Motor neuron (in vitro differentiated cells): Measurements from ENCODE around the gene MPV17L2. TPM values are rescaled to one million over a fixed set of nuclear protein-coding genes. Genes with fewer than 3 reads are reported as not detected.
A peak's percentile ranks its signal among the peaks of the same experiment; 100 is the strongest.

ENCODE experiments used
- ATAC-seq, 8 experiments: fragments of 200-7000 bp; cut with Tn5 transposase; replicated peaks in 6 of 8; 2 replicates each; pipeline ENCODE4 v1.8.0; 2021; ENCODE audit warnings: mild to moderate bottlenecking in 8 of 8, moderate library complexity in 8 of 8
- H3K27ac ChIP-seq, 2 donors: fragments of 250-450 bp; sonication (Bioruptor Pico); 2 replicates each; pipeline ENCODE4 v1.9.0; 2021; ENCODE audit warnings: antibody characterized with exemption in 2 of 2, mild to moderate bottlenecking in 2 of 2, moderate library complexity in 1 of 2
- H3K4me1 ChIP-seq, 2 donors: fragments of 250-450 bp; sonication (Bioruptor Pico); replicated peaks in 1 of 2; 2 replicates each; pipeline ENCODE4 v1.6.1; 2021; ENCODE audit warnings: antibody characterized with exemption in 2 of 2, mild to moderate bottlenecking in 2 of 2, moderate library complexity in 1 of 2
- H3K4me3 ChIP-seq, 5 donors: fragments of 250-450 bp; sonication (Bioruptor Pico); 2 replicates each; pipeline ENCODE4 v1.9.0; 2021; ENCODE audit warnings: antibody characterized with exemption in 5 of 5, mild to moderate bottlenecking in 5 of 5, moderate library complexity in 4 of 5
- WGBS, 10 experiments: fragments of 450-650 bp; shearing (Covaris generic); methylation state at CpG; one replicate each; pipeline ENCODE4 v1.0.0; 2022; 5-methylcytosine and 5-hydroxymethylcytosine counted together
- in situ Hi-C, 9 experiments: fragments of 400-800 bp; cut with MboI; loops; one replicate each; pipeline ENCODE4 v1.15.0; 2021; ENCODE audit warnings: low sequenced_read_pairs in 9 of 9, low pct_unique_long_range_greater_than_20kb in 2 of 9; ENCODE audit not compliant: unreplicated experiment in 9 of 9
- total RNA-seq, 8 experiments: library from RNA; unstranded; fragments of 300-600 nt; gene quantifications; 2 replicates each; pipeline versions ENCODE4 v1.2.3 to v1.2.4, GENCODE V29; 2022

The MPV17L2 gene
- total RNA-seq, 8 experiments from 2014 or later = 6.6 to 22.9 (median 11.1) TPM

GRCh38 chr19:18165794-18166544 lies 27.0 kb upstream of the MPV17L2 start:
- ATAC-seq = no peak
- in situ Hi-C loops = no loop called here

GRCh38 chr19:18167011-18167410 lies 26.0 kb upstream of the MPV17L2 start:
- in situ Hi-C loops = no loop called here
- WGBS, 10 experiments = 100% methylated on average over 2 to 4 of the region's 21 CpGs; no CpG with 5 or more reads in 7 of the 10 experiments
- Histone ChIP-seq H3K4me1 (no peaks in the 10 kb centered on the region), H3K4me3 (no peak overlapping the region), H3K27ac (no peak overlapping the region)
- no peak for ATAC-seq

More at GRCh38 chr19:18165794-18166544, 27.0 kb upstream of the MPV17L2 start:
- 83 to 100% (median 97%) methylated on average over 1 to 10 of the region's 15 CpGs for WGBS, 10 experiments
- H3K4me3 ChIP-seq = no peak overlapping the region
- peaks cover 8% of the 10 kb centered on the region in 2 donors for H3K4me1 ChIP-seq
- H3K27ac ChIP-seq = no peak overlapping the region

GRCh38 chr19:18167975-18168645 lies 24.9 kb upstream of the MPV17L2 start:
- ATAC-seq = peak; percentile 50 to 88 (median 68)
- in situ Hi-C loops = no loop called here
- WGBS, 10 experiments = 63 to 100% (median 74%) methylated on average over 2 to 5 of the region's 14 CpGs; no CpG with 5 or more reads in 4 of the 10 experiments
- Histone ChIP-seq H3K4me3 (no peak overlapping the region), H3K27ac (no peak overlapping the region), H3K4me1 (peaks cover 0 to under 1% of the 10 kb centered on the region in 2 donors)

- 95% methylated on average over 8 of the region's 66 CpGs; no CpG with 5 or more reads in 9 of the 10 experiments for whole genome bisulfite sequencing, 10 experiments
- H3K4me1 ChIP-seq = peaks cover 4 to 7% of the 10 kb centered on the region in 2 donors
- in situ Hi-C loops = no loop called here
- H3K27ac ChIP-seq = no peak overlapping the region
- peak in 2 of 8 experiments; percentile 6 to 8 for ATAC-seq
- no peak overlapping the region for H3K4me3 ChIP-seq
Observed at GRCh38 chr19:18168673-18169381, 24.2 kb upstream of the MPV17L2 start.

GRCh38 chr19:18170714-18171255 lies 22.2 kb upstream of the MPV17L2 start:
- in situ Hi-C loops = no loop called here
- H3K4me3 ChIP-seq = no peak overlapping the region
- peaks cover 7 to 8% of the 10 kb centered on the region in 2 donors for H3K4me1 ChIP-seq
- no peak for ATAC-seq
- H3K27ac ChIP-seq = no peak overlapping the region
- 80 to 100% (median 90%) methylated on average over 1 to 6 of the region's 16 CpGs; no CpG with 5 or more reads in 4 of the 10 experiments for WGBS, 10 experiments

- no peak overlapping the region for H3K4me3 ChIP-seq
- H3K27ac ChIP-seq = no peak overlapping the region
- in situ Hi-C loops = no loop called here
- H3K4me1 ChIP-seq = peaks cover 7 to 8% of the 10 kb centered on the region in 2 donors
- ATAC-seq = no peak
- WGBS, 10 experiments = 57 to 100% (median 100%) methylated on average over 1 to 7 of the region's 8 CpGs; no CpG with 5 or more reads in 5 of the 10 experiments
Observed at GRCh38 chr19:18171605-18172327, 21.3 kb upstream of the MPV17L2 start.

- Histone ChIP-seq H3K4me1 (peaks cover 7 to 8% of the 10 kb centered on the region in 2 donors), H3K27ac (no peak overlapping the region), H3K4me3 (no peak overlapping the region)
- 60 to 80% (median 80%) methylated on average over 1 to 2 of the region's 7 CpGs; no CpG with 5 or more reads in 7 of the 10 experiments for WGBS, 10 experiments
- in situ Hi-C loops = no loop called here
- ATAC-seq = no peak
Observed at GRCh38 chr19:18172331-18173053, 20.5 kb upstream of the MPV17L2 start.

- in situ Hi-C loops = no loop called here
- Histone ChIP-seq H3K27ac (no peak overlapping the region), H3K4me1 (peaks cover 7 to 8% of the 10 kb centered on the region in 2 donors), H3K4me3 (no peak overlapping the region)
- ATAC-seq = peak in 1 of 8 experiments; percentile 29
- WGBS, 10 experiments = no CpG with 5 or more reads among the region's 18 CpGs
Observed at GRCh38 chr19:18173054-18173571, 19.9 kb upstream of the MPV17L2 start.

- peak; percentile 65 to 87 (median 74) for ATAC-seq
- no peak within 1 kb of the TSS for H3K27ac ChIP-seq
- H3K4me1 ChIP-seq = peaks cover 7 to 8% of the 10 kb centered on the region in 2 donors
- H3K4me3 ChIP-seq = peak within 1 kb of the TSS in 3 of 5 donors; percentile 13 to 26 (median 14)
- in situ Hi-C loops = no loop called here
- 0% methylated on average over 1 to 4 of the region's 47 CpGs; no CpG with 5 or more reads in 8 of the 10 experiments for WGBS, 10 experiments
Observed at GRCh38 chr19:18173572-18174288, 19.3 kb upstream of the MPV17L2 start, which contains the start of gene IFI30. Gene IFI30 (plus strand): TSS chr19:18173813. CDS start chr19:18173842, 29 bp downstream.

GRCh38 chr19:18174983-18175382 lies 18.0 kb upstream of the MPV17L2 start:
- WGBS, 10 experiments = 80 to 100% methylated on average over 2 to 9 of the region's 11 CpGs; no CpG with 5 or more reads in 8 of the 10 experiments
- ATAC-seq = no peak
- in situ Hi-C loops = no loop called here
- H3K27ac ChIP-seq = no peak overlapping the region
- peaks cover 7 to 8% of the 10 kb centered on the region in 2 donors for H3K4me1 ChIP-seq
- no peak overlapping the region for H3K4me3 ChIP-seq
